ENCODE results near the gene TSC22D3.

Gene TSC22D3

DNA sequence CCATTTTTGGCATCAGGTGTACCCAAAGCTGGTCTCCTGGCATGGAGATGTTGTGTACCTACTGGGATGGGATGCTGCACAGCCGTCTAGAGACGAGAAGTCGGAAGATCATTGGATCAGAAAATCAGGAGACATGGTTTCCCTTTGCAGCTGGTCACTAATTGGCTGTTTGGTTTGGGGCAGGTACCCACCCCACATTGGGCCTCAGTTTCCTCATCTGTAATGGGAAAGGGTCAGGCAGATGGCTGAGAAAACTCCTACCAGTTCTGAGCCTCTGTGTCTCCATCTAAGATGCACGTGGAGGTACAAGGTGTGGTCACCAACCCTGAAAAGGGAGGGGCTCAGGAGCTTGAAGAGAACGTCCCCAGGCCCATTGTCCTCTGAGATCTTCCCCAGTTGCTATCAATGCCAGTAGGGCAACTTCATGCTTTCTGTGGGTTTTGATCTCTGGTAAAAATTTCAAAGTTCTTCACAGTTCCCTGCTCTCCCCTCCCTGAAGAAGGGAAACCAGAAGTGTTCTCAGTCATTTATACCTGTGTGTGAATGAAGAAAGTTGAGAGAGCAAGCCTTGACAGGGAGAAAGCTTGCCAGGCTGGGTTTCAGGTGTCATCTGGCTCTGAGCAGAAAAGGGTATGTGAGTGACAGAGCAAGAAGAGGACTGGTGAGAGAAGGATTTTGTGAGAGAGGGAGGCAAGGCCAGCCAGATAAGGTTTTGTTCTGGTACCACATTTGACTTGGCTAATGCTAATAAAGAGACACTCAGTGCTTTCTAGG is 15.1 kb downstream of the TSC22D3 start:
- DNase-seq (ENCODE audit: low read depth, low spot score), result no peak

- DNase-seq (ENCODE audit: low read depth, low spot score), result no peak
Measured at GRCh38 chrX:107758231-107758766, 17.3 kb downstream of the TSC22D3 start.

DNA sequence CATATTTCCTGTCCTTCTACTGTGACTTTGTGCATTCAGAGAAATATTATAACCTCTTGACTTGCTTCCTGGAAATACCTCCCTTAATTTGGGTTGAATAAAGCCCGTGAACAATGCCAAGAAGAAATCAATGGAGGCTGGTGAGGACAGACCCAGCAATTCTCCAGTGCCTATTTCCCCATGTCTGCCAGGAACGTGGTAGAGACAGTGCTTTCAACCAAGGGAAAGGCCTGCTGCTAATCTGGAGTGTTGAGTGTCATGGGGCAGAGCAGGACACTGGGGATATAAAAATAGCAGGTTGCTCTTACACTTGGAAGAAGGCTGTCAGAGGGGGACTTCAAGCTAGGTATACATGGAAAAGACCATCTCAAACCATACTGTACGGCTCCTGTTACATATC is 19.9 kb downstream of the TSC22D3 start:
- no peak for DNase-seq (ENCODE audit: low read depth, low spot score)

DNA sequence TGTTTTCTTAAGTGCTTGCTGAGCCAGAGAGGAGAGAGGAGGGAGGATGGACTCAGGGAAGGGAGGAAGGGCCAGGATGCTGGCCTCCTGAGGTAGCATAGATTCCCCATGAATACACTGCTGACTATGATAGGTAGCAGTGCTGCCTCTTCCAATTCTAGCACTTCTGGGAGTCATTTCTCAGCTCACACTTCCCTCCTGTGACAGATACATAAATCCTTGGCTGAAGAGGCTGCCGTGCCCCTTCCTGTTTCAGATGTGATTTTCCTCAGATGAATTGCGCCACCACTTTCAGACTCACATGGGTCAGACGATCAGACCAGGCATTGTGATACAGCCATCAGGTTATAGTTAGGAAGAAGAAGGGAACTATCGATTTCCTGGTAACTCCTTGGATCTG is 22.4 kb downstream of the TSC22D3 start:
- no peak for DNase-seq (ENCODE audit: low read depth, low spot score)

DNA sequence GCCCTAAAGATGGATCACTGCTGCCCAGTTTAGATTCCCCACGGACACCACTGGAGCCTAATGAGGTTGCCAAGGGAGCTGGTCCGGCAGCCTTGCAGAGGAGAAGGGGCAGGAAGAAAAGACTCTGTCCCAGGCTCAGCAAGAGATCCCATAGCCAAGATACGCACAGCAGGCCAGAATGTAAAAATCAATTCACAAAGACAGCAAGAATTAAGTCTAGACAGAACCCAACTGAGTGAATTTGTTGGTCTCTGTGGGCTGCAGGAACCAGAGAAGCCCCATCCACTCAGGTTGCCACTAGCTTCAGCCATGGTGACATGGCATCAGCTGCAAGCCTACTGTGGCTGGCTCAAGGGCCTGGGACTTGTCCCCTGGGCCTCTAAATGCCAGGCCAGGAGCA is 22.9 kb downstream of the TSC22D3 start:
- DNase-seq (ENCODE audit: low read depth, low spot score), result no peak

- DNase-seq (ENCODE audit: low read depth, low spot score), result no peak
Measured at GRCh38 chrX:107752043-107752442, 23.5 kb downstream of the TSC22D3 start.

- DNase-seq (ENCODE audit: low read depth, low spot score), result no peak
Measured at GRCh38 chrX:107750861-107751445, 24.6 kb downstream of the TSC22D3 start.

GRCh38 chrX:107750263-107750662 is 25.3 kb downstream of the TSC22D3 start:
- no peak for DNase-seq (ENCODE audit: low read depth, low spot score)

DNA sequence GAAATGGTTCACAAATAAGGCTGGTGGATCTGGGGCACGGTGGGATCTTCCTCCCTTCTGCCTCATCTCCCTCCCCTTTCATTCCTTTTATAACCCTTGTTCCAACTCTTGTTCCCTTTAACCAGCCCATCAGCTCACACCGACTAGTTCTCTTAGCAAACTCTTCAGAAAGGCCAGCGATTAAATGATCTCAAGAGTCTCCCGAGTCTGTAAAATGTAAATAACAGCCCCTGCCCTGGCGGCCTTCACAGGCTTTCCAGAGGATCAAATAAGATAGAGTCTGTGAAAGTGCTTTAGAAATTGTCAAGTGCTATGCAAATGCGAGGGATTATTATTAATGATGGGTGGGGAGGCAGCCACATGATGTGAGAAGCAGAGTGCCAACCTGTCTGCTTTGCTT is 27.1 kb downstream of the TSC22D3 start:
- no peak for DNase-seq (ENCODE audit: low read depth, low spot score)

- DNase-seq (ENCODE audit: low read depth, low spot score), result no peak
Measured at GRCh38 chrX:107747596-107748161, 27.9 kb downstream of the TSC22D3 start.

DNA sequence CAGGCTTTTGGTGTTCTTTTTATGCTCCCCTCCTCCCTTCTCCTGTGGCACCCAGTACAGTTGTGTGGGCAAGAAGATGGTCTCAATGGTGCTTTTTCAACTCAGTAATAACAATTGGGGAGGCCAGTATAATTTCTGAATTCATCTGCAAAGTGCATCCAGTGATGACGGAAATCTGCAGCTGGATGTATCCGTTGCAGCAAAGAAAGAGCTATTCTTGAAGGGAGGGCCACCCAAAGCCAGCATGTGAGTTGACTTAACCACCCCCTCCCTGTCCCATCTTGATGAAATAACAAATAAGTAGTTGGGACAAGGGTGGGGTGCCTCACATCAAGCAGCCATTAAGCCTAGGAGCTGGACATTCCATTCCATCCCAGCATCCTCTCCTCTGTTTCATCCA is 30.7 kb downstream of the TSC22D3 start:
- DNase-seq (ENCODE audit: low read depth, low spot score), result no peak

DNA sequence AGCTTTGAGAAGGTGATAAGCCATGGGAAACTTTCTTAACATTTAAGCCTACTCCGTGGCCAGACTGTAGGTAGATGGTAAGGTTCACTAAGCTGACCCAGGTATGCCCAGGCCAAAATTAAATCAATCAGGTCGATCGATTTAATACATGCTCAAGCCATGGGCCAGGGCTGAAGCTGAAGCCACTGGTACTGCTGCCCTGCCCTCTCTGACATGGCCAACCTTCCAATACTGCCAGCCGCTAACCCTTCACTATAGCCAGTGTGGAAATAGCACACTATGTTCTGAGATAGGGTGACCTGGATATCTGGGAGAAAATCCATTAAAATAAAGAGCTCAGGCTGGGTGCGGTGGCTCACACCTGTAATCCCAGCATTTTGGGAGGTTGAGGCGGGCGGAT is 31.6 kb downstream of the TSC22D3 start:
- DNase-seq (ENCODE audit: low read depth, low spot score), result no peak

DNA sequence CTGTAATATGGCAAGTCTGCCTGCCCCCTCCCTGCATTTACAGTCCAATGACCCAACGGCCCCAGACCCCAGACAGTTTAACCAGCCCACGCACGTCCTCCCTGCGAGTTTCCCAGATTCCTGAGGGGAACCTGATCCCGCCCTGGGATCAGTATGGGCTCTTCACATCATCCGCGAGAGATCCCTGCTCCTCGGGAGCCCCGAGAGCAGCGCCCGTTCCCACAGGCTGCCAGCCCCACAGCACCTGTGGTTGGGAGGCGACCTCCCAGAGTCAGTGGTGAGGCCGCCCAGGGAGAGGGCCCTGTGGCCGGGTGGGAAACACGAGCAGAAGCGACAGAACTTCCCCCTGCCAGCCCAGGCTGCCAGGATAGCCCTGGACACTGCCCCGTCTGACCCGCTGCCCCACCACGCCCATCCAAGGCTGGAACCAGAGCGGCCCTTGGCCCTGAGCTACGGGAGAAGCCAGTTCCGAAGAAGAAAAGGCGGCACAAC is 32.8 kb downstream of the TSC22D3 start:
- DNase-seq (ENCODE audit: low read depth, low spot score), result no peak

GRCh38 chrX:107741404-107741790 is 34.2 kb downstream of the TSC22D3 start:
- no peak for DNase-seq (ENCODE audit: low read depth, low spot score)

GRCh38 chrX:107739541-107739940 is 36.0 kb downstream of the TSC22D3 start:
- DNase-seq (ENCODE audit: low read depth, low spot score), result no peak

- no peak for DNase-seq (ENCODE audit: low read depth, low spot score)
Measured at GRCh38 chrX:107738768-107739167, 36.8 kb downstream of the TSC22D3 start.

GRCh38 chrX:107738272-107738671 is 37.3 kb downstream of the TSC22D3 start:
- no peak for DNase-seq (ENCODE audit: low read depth, low spot score)

GRCh38 chrX:107736781-107737531 is 38.6 kb downstream of the TSC22D3 start:
- peak; percentile 88 for DNase-seq (ENCODE audit: low read depth, low spot score)

GRCh38 chrX:107734646-107735045 is 40.9 kb downstream of the TSC22D3 start:
- DNase-seq (ENCODE audit: low read depth, low spot score), result no peak

DNA sequence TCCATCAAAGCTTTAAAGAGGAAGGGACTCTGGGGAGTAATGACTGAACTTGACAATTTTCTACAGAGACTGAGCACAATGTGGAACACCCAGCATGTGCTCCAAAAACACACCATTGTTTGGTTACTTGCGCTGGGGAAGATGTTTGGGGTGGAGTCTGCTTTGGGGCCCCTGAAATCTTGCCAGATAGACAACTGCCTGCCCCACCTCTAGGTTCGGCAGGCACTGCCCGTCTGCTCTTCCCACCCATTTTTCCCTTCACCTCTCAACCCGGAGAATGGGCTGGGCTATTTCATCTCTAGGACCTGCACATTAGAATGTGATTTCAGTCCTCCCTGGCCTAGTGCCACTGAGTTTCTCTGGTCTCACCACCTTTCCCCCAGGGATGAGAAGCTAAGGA is 41.9 kb downstream of the TSC22D3 start:
- no peak for DNase-seq (ENCODE audit: low read depth, low spot score)

DNA sequence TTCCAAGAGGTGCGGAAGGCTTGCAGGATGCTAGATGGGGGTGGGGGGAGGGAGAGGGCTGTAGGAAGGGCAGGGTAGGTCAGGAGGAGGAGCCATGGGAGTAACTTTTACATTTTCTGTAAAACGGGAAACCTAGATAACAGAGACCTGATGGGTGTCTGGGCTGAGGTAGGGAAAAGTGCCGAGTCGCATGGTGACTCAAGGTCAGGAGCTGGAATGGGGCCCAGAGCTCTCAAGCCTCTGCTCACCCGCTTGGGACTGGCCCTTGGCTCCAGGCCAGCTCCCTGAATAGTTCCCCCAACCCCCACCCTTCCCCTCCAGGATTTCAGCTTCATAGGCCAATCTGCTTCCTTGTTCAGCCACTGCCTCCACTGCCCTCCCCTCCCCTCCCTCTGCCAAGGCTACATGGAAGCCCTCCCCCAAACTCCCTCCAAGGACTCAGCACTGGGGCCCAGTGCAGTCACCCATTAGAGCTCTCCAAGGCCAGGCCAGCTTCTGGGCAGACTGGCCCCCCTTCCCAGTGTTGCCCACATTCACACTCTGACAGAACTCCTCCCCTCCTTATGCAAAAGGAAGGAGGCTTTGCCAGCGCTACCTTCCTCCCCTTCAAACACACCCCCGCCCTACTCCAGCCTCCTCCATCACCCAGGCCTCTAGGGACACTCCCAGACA is 43.6 kb downstream of the TSC22D3 start:
- DNase-seq (ENCODE audit: low read depth, low spot score), result no peak
